HUES48 (cell line): Measurements from ENCODE around the gene TMEM33.

ENCODE experiments used
- H3K27ac ChIP-seq: one replicate; pipeline ENCODE4 v1.7.0; 2013; ENCODE audit warnings: low read depth, low read length, inconsistent platforms
- H3K27me3 ChIP-seq: 2 replicates; pipeline ENCODE4 v1.6.1; 2013; ENCODE audit warnings: mild to moderate bottlenecking, low read length; ENCODE audit not compliant: control insufficient read depth, insufficient read depth
- H3K36me3 ChIP-seq: 2 replicates; pipeline ENCODE4 v1.6.1; 2013; ENCODE audit warnings: low read length; ENCODE audit not compliant: control insufficient read depth, insufficient read depth
- H3K4me1 ChIP-seq: 2 replicates; pipeline ENCODE4 v1.6.1; 2013; ENCODE audit warnings: mild to moderate bottlenecking, low read length; ENCODE audit not compliant: control insufficient read depth, insufficient read depth
- H3K4me3 ChIP-seq: 2 replicates; pipeline ENCODE4 v1.5.1; 2013; ENCODE audit warnings: mild to moderate bottlenecking, low read depth, low read length
- H3K9ac ChIP-seq: 2 replicates; pipeline ENCODE4 v1.6.1; 2013; ENCODE audit warnings: mild to moderate bottlenecking, low read depth, low read length, moderate library complexity
- H3K9me3 ChIP-seq: 2 replicates; pipeline ENCODE4 v1.6.1; 2013; ENCODE audit warnings: low read length; ENCODE audit not compliant: control insufficient read depth, insufficient read depth

TMEM33 gene

GRCh38 chr4:41999321-41999720 is 64.1 kb downstream of the TMEM33 start:
- no peak overlapping the region for H3K9ac ChIP-seq
- no peak overlapping the region for H3K27ac ChIP-seq
- peaks cover 30% of the 10 kb centered on the region for H3K36me3 ChIP-seq
- H3K4me1 ChIP-seq: no peaks in the 10 kb centered on the region
- no peak overlapping the region for H3K4me3 ChIP-seq
- H3K27me3 ChIP-seq: no peaks in the 10 kb centered on the region
- no peaks in the 10 kb centered on the region for H3K9me3 ChIP-seq

GRCh38 chr4:42008011-42008786 is 73.0 kb downstream of the TMEM33 start:
- Histone ChIP-seq H3K36me3 (peaks cover 44% of the 10 kb centered on the region), H3K27ac (no peak overlapping the region), H3K9me3 (no peaks in the 10 kb centered on the region), H3K27me3 (no peaks in the 10 kb centered on the region), H3K4me3 (no peak overlapping the region), H3K4me1 (no peaks in the 10 kb centered on the region), H3K9ac (no peak overlapping the region)
